Eye (tissue), 1 donor: ENCODE results near the gene EEF1E1.

Experiments
- DNase-seq: peaks from one replicate; pipeline ENCODE4 v3.0.0-alpha.2; 2015

The EEF1E1 gene

GRCh38 chr6:8087870-8088754, 14.2 kb downstream of the EEF1E1 start:
- no peak for DNase-seq

GRCh38 chr6:8086755-8087306, 15.5 kb downstream of the EEF1E1 start:
- no peak for DNase-seq

- DNase-seq, result no peak
These were observed 17.3 kb downstream of the EEF1E1 start for GRCh38 chr6:8085053-8085511.

GRCh38 chr6:8084586-8084985, 17.8 kb downstream of the EEF1E1 start:
- no peak for DNase-seq

- no peak for DNase-seq
These were observed 19.1 kb downstream of the EEF1E1 start for GRCh38 chr6:8082954-8083858.

GRCh38 chr6:8082572-8082953, 19.8 kb downstream of the EEF1E1 start:
- no peak for DNase-seq

- no peak for DNase-seq
These were observed 21.8 kb downstream of the EEF1E1 start for GRCh38 chr6:8080362-8081151.

GRCh38 chr6:8079126-8079525, 23.2 kb downstream of the EEF1E1 start:
- DNase-seq, result no peak

- no peak for DNase-seq
These were observed 24.4 kb downstream of the EEF1E1 start for GRCh38 chr6:8077991-8078390.

GRCh38 chr6:8075704-8076103, 26.6 kb downstream of the EEF1E1 start:
- no peak for DNase-seq

GRCh38 chr6:8075185-8075584, 27.2 kb downstream of the EEF1E1 start:
- DNase-seq, result no peak

- no peak for DNase-seq
These were observed 28.1 kb downstream of the EEF1E1 start for GRCh38 chr6:8074213-8074612.

- DNase-seq, result no peak
These were observed 28.6 kb downstream of the EEF1E1 start for GRCh38 chr6:8073758-8074157.

GRCh38 chr6:8070718-8071117, 31.6 kb downstream of the EEF1E1 start:
- no peak for DNase-seq

- peak; percentile 19 for DNase-seq
These were observed 32.6 kb downstream of the EEF1E1 start for GRCh38 chr6:8069631-8070284.

- peak; percentile 35 for DNase-seq
These were observed 33.2 kb downstream of the EEF1E1 start for GRCh38 chr6:8069151-8069550.

GRCh38 chr6:8066108-8066507, 36.2 kb downstream of the EEF1E1 start:
- no peak for DNase-seq

- no peak for DNase-seq
These were observed 36.8 kb downstream of the EEF1E1 start for GRCh38 chr6:8065519-8065911.

GRCh38 chr6:8064638-8065518, 37.5 kb downstream of the EEF1E1 start:
- DNase-seq, result no peak

GRCh38 chr6:8063761-8064637, 38.3 kb downstream of the EEF1E1 start, which contains the start of gene BLOC1S5:
Gene BLOC1S5 (minus strand): TSS chr6:8064389. CDS start chr6:8064376, 13 bp downstream.
- DNase-seq, result peak; percentile 99
